ENCODE measurements around the gene PLEKHH2.

DNA sequence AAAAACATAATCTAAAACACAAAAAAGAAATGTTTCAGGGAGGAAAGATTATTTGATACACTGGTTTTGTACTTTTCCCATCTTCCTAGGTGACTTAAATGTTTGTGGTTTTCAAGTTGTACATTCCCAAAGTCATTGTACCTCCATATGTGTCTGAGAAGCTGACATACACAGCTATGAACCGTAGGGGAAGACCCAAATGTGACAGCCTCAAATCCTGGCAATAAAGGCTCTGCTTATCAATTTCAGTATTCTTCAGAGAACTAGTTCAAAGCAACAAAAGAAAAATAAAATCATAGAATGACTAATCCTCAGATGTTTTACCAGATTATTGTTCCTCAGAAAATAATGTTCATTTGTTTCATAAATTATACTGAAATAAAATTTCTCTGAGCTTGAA, 139.3 kb downstream of the PLEKHH2 start:
- TF ChIP-seq, protein P1, sequence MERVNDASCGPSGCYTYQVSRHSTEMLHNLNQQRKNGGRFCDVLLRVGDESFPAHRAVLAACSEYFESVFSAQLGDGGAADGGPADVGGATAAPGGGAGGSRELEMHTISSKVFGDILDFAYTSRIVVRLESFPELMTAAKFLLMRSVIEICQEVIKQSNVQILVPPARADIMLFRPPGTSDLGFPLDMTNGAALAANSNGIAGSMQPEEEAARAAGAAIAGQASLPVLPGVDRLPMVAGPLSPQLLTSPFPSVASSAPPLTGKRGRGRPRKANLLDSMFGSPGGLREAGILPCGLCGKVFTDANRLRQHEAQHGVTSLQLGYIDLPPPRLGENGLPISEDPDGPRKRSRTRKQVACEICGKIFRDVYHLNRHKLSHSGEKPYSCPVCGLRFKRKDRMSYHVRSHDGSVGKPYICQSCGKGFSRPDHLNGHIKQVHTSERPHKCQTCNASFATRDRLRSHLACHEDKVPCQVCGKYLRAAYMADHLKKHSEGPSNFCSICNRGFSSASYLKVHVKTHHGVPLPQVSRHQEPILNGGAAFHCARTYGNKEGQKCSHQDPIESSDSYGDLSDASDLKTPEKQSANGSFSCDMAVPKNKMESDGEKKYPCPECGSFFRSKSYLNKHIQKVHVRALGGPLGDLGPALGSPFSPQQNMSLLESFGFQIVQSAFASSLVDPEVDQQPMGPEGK (CRISPR knock-in tag; IDR thresholded peaks at IDR 0.05; ENCODE audit: borderline replicate concordance), result no peak
- no peak for TF ChIP-seq ZFP3 (CRISPR knock-in tag; IDR thresholded peaks at IDR 0.05)
- no peak for TF ChIP-seq ESRRG (CRISPR knock-in tag; IDR thresholded peaks at IDR 0.05)
- TF ChIP-seq TOX (CRISPR knock-in tag; IDR thresholded peaks at IDR 0.05; ENCODE audit: borderline replicate concordance), result no peak
- TF ChIP-seq, protein P2, sequence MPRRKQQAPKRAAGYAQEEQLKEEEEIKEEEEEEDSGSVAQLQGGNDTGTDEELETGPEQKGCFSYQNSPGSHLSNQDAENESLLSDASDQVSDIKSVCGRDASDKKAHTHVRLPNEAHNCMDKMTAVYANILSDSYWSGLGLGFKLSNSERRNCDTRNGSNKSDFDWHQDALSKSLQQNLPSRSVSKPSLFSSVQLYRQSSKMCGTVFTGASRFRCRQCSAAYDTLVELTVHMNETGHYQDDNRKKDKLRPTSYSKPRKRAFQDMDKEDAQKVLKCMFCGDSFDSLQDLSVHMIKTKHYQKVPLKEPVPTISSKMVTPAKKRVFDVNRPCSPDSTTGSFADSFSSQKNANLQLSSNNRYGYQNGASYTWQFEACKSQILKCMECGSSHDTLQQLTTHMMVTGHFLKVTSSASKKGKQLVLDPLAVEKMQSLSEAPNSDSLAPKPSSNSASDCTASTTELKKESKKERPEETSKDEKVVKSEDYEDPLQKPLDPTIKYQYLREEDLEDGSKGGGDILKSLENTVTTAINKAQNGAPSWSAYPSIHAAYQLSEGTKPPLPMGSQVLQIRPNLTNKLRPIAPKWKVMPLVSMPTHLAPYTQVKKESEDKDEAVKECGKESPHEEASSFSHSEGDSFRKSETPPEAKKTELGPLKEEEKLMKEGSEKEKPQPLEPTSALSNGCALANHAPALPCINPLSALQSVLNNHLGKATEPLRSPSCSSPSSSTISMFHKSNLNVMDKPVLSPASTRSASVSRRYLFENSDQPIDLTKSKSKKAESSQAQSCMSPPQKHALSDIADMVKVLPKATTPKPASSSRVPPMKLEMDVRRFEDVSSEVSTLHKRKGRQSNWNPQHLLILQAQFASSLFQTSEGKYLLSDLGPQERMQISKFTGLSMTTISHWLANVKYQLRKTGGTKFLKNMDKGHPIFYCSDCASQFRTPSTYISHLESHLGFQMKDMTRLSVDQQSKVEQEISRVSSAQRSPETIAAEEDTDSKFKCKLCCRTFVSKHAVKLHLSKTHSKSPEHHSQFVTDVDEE (CRISPR knock-in tag; IDR thresholded peaks at IDR 0.05), result no peak
- no peak for TF ChIP-seq SNAI2 (CRISPR knock-in tag; IDR thresholded peaks at IDR 0.05)
- no peak for TF ChIP-seq ARNTL (CRISPR knock-in tag; IDR thresholded peaks at IDR 0.05; ENCODE audit: borderline replicate concordance, low read depth)
- no peak for TF ChIP-seq ZNF70 (CRISPR knock-in tag; IDR thresholded peaks at IDR 0.05)
- no peak for TF ChIP-seq RARB (CRISPR knock-in tag; IDR thresholded peaks at IDR 0.05)
- TF ChIP-seq, protein P3, sequence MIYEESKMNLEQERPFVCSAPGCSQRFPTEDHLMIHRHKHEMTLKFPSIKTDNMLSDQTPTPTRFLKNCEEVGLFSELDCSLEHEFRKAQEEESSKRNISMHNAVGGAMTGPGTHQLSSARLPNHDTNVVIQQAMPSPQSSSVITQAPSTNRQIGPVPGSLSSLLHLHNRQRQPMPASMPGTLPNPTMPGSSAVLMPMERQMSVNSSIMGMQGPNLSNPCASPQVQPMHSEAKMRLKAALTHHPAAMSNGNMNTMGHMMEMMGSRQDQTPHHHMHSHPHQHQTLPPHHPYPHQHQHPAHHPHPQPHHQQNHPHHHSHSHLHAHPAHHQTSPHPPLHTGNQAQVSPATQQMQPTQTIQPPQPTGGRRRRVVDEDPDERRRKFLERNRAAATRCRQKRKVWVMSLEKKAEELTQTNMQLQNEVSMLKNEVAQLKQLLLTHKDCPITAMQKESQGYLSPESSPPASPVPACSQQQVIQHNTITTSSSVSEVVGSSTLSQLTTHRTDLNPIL (CRISPR knock-in tag; IDR thresholded peaks at IDR 0.05; ENCODE audit: low read depth), result no peak
- no peak for TF ChIP-seq BACH2 (CRISPR knock-in tag; IDR thresholded peaks at IDR 0.05; ENCODE audit: borderline replicate concordance)
- no peak for TF ChIP-seq ISL1 (CRISPR knock-in tag; IDR thresholded peaks at IDR 0.05)
- TF ChIP-seq TCF4 (CRISPR knock-in tag; IDR thresholded peaks at IDR 0.05; ENCODE audit: borderline replicate concordance), result no peak
- TF ChIP-seq ZFP30 (CRISPR knock-in tag; IDR thresholded peaks at IDR 0.05), result no peak

All from SK-N-SH treated with all-trans-retinoic acid at 6 μM for 48 hours (cell line).